Measurements from ENCODE around the gene CPLX1.
A peak's percentile ranks its signal among the peaks of the same experiment; 100 is the strongest.
"Not testable (repeated sequence)": the region's sequence is repeated elsewhere in the genome, so short reads cannot be mapped to it uniquely, and the experiment has no call there.

The CPLX1 gene

DNA sequence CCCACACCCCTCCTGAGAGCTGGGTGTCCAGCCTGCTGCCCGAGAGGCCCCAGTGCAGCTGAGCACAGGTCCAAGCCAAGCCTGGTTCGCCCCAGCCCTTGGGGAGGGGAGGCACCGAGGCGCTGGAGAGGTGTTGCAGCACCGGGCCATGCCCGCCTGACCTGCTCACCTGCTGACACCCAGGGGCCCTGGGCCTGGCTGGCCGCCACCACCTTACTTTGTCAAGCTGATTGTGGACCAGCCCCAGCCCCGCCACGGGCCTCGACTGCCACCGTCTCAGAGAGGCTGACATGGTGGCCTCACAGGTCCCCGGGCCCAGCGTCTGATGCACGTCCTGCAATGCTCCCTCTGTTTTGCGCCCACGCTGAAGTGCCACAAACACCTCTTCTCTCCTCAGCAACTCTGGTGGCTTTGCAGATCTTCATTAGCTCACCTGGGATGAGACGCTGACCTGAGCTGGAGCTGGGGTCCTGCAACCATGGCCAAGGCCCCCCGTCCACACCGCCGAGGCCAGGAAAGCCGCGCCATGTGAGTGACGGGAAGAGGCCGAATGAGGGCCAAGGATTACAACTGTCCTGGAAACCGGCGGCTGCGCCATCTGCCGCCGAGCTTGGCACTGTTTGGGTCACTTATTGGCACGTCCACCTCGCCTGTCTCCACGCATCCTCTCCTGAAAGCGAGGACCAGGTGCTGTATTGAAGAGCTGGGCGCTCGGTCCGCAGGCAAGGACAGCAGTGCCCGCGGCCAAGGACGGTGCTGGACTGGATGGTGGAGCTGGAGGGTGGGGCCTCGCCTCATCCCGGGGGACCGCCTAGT, 7.6 kb downstream of the CPLX1 start:
- no peak for DNase-seq

DNA sequence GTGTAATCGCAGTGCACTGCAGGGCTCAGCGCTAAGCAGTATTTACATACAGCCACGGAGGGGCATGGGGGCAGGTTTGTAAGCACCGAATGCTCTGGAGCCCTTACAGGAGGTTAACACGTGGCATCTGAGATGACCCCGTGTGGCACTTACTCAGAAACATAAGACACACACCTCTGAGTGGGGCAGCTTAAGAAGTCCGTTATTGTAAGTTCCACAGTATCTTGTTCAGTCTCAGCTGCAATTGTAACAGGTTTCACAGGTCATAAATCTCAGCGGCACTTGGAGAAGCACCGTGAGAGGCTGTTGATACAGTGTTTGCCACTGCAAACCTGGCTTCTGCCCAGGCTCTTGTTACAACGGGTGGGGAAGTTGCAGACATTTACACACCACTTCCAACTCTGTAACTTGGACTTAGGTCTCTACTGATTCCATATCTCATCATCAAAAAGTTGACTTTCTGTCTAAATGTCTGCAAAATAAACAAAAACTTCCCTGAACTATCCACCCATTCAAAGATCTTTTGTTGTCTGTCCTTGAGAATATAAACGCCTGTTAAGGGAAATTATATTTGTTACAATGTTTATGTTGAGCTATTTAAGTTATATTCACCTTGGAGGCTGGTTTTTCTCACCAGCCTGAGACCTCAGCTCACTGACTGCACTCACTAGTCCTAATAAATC, 10.3 kb downstream of the CPLX1 start:
- peak; percentile 39 for DNase-seq

GRCh38 chr4:814312-814850, 11.5 kb downstream of the CPLX1 start:
- no peak for DNase-seq

DNA sequence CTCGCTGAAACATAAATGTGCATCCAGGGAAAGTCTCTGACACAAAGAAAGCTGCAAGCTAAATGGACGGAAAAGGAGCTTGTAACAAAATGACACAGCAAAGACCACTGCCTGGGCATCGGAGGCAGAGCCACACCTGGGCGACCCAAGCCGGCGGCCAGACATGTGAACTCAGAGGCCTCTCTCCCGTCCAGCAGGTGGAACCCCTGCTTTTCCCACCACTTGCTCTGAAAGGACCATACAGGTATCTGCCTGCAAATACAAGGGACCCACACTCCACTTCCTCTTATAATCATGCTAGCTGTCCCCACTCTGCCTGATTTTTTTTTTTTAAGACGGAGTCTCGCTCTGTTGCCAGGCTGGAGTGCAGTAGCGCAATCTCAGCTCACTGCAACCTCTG, 12.0 kb downstream of the CPLX1 start:
- no peak for DNase-seq

GRCh38 chr4:808860-809570, 16.9 kb downstream of the CPLX1 start:
- DNase-seq, result no peak

DNA sequence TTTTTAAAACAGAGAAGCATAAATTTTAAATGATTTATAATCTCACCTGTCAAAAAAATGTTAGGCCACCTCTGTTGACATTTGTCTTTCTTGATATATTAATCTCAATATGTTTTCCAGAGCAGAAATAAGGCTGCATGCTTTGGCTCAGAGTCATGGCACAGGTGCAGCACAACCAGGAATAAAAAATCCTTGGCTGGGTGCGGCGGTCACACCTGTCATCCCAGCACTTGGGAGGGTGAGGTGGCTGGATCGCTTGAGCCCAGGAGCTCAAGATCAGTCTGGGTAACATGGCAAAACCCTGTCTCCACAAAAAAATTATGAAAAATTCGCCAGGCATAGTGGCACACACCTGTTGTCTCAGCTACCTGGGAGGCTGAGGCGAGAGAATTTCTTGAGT, 18.1 kb downstream of the CPLX1 start:
- DNase-seq, result no peak

- not testable (repeated sequence) for DNase-seq
These were observed 18.9 kb downstream of the CPLX1 start for GRCh38 chr4:806979-807378.

GRCh38 chr4:804804-805203, 21.1 kb downstream of the CPLX1 start:
- DNase-seq, result no peak

- DNase-seq, result no peak
These were observed 22.0 kb downstream of the CPLX1 start for GRCh38 chr4:803884-804283.

DNA sequence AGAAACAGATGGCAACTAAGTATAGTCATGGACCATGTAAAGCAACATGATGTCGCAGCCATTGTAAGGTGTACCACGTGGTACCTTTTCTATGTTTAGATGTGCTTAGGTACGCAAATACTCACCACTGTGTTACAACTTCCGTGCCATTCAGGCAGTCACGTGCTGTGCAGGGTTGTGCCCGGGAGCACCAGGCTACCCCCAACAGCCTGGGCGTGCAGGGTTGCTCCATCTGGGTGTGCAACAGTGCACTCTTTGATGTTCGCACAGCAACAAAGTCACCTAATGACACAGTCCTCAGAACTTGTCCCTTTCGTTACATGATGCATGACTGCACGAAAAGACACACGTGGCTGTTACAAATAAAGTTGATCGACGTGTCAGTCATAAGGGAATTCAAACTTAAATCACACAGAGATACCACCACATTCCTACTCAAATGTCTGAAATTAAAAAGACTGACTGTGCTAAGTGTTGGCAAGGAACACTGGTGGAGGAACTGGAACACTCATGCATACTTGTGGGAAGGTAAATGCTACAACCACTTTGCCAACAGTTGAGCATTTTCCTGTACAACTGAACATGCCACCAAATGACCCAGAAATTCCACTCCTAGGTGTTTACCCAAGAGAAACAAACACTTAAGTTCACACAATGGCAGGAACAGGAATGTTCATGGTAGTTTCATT, 24.3 kb downstream of the CPLX1 start:
- DNase-seq, result no peak

DNA sequence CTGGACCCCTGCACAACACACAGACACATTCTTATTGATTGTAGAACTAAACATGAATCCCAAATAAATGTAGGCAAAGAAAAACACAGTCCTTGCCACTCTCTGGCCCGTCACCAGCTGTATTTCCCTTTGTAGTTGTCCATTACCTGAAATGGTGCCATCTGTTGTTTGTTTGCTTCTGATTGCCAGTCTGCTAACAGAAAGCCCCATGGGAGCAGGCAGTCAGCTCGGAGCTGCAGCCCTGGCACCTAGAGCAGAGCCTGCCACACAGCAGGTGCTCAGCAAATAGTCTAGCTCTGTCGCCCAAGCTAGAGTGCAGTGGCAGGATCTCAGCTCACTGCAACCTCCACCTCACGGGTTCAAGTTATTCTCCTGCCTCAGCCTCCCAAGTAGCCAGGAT, 28.9 kb downstream of the CPLX1 start:
- peak; percentile 82 for DNase-seq

DNA sequence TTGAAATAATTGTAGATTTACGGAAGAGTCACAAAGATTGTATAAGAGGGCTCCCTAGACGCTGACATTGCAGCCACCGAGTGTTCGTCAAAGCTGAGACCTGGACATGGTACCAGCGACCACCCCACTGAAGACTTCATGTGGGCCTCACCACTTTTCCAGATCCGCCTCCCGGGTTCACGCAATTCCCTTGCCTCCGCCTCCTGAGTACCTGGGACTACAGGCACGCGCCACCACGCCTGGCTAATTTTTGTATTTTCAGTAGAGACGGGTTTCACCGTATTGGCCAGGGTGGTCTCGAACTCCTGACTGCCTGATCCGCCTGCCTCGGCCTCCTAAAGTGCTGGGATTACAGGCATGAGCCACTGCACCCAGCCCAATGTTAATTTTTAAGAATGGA, 29.7 kb downstream of the CPLX1 start:
- no peak for DNase-seq

DNA sequence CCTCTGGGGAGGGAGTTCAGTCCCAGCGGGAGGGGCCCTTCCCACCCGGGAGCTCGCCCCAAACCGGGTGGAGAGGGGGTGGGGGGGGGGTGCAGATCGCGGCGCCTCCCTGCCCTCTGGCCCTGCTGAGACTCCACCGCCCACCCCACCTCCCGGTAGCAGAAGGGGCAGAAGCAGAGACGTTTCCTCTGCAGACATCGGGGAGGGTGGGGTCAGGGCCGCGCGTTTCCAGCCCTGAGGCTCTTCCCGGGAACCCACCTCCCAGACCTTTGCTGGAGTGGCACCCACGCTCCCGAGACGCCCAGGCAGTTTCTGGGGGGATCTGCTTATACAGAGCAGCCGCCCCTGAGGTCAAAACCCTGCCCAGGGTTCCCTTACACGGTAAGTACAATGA, 30.2 kb downstream of the CPLX1 start:
- no peak for DNase-seq

GRCh38 chr4:794900-795725, 30.8 kb downstream of the CPLX1 start:
- DNase-seq, result peak; percentile 28

- no peak for DNase-seq
These were observed 31.8 kb downstream of the CPLX1 start for GRCh38 chr4:793941-794621.

- DNase-seq, result no peak
These were observed 32.7 kb downstream of the CPLX1 start for GRCh38 chr4:793093-793861.

GRCh38 chr4:792626-793092, 33.3 kb downstream of the CPLX1 start:
- no peak for DNase-seq

- DNase-seq, result no peak
These were observed 33.9 kb downstream of the CPLX1 start for GRCh38 chr4:791898-792625.

- DNase-seq, result no peak
These were observed 34.6 kb downstream of the CPLX1 start for GRCh38 chr4:791252-791897.
